ENCODE results near the gene NRN1. TPM values are rescaled to one million over a fixed set of nuclear protein-coding genes. Genes with fewer than 3 reads are reported as not detected.

NRN1 gene
- total RNA-seq (2021; ENCODE audit: unreplicated experiment) (0.18 TPM), Bru-seq, nascent RNA (not detected), BruChase-seq, experiment 1, labeled RNA remaining after a 2-hour chase (not detected), BruChase-seq, experiment 2, labeled RNA remaining after a 6-hour chase (not detected)
- polyA plus RNA-seq (2012; ENCODE audit: insufficient read length): not detected
- long read RNA-seq: 0 reads

GRCh38 chr6:6006428-6007365 lies at the start of gene NRN1:
NRN1 (minus strand) TSS chr6:6006925; CDS start chr6:6006749, 176 bp downstream.
- no peaks in the 10 kb centered on the region for H3K36me3 ChIP-seq (ENCODE audit: control insufficient read depth, insufficient read depth, low read length)
- BruUV-seq (replicated peaks): no TSS peak
- H3K27ac ChIP-seq (ENCODE audit: low read length): no peak within 1 kb of the TSS
- intact Hi-C loops (cut with micrococcal nuclease; ENCODE audit: unreplicated experiment) (no loop called here), in situ Hi-C loops (cut with HindIII; ENCODE audit: low pct_unique_long_range_greater_than_20kb, low sequenced_read_pairs) (no loop called here)
- H3K9me3 ChIP-seq (ENCODE audit: control insufficient read depth, insufficient read depth, low read depth, low read length): no peaks in the 10 kb centered on the region
- ATAC-seq (no peak), DNase-seq (ENCODE audit: low read depth, low spot score) (no peak)
- CTCF ChIA-PET: interaction anchor here (0.6 kb wide), 1 partner anchor 78 kb away, joined by 3 read pairs; no protein-coding TSS in a partner anchor
- peaks cover 12% of the 10 kb centered on the region for H3K4me1 ChIP-seq (ENCODE audit: control insufficient read depth, insufficient read depth, low read length)
- peak within 1 kb of the TSS; percentile 30 to 51 for H3K4me3 ChIP-seq (ENCODE audit: low read depth in 2 of 2, low read length in 2 of 2)
- TF ChIP-seq POLR2AphosphoS5 (IDR thresholded peaks at IDR 0.05; ENCODE audit: low read depth, low read length) (no peak), TCF7L2 (IDR thresholded peaks at IDR 0.05; ENCODE audit: low read depth, low read length) (no peak), CTCF (IDR thresholded peaks at IDR 0.05) (no peak), SIN3A (IDR thresholded peaks at IDR 0.05; ENCODE audit: borderline replicate concordance, insufficient read depth, low read depth, low read length) (no peak)
- TF ChIP-seq, protein P1, sequence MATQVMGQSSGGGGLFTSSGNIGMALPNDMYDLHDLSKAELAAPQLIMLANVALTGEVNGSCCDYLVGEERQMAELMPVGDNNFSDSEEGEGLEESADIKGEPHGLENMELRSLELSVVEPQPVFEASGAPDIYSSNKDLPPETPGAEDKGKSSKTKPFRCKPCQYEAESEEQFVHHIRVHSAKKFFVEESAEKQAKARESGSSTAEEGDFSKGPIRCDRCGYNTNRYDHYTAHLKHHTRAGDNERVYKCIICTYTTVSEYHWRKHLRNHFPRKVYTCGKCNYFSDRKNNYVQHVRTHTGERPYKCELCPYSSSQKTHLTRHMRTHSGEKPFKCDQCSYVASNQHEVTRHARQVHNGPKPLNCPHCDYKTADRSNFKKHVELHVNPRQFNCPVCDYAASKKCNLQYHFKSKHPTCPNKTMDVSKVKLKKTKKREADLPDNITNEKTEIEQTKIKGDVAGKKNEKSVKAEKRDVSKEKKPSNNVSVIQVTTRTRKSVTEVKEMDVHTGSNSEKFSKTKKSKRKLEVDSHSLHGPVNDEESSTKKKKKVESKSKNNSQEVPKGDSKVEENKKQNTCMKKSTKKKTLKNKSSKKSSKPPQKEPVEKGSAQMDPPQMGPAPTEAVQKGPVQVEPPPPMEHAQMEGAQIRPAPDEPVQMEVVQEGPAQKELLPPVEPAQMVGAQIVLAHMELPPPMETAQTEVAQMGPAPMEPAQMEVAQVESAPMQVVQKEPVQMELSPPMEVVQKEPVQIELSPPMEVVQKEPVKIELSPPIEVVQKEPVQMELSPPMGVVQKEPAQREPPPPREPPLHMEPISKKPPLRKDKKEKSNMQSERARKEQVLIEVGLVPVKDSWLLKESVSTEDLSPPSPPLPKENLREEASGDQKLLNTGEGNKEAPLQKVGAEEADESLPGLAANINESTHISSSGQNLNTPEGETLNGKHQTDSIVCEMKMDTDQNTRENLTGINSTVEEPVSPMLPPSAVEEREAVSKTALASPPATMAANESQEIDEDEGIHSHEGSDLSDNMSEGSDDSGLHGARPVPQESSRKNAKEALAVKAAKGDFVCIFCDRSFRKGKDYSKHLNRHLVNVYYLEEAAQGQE (IDR thresholded peaks at IDR 0.05; ENCODE audit: insufficient read depth in 1 of 2, low read depth in 2 of 2, low read length in 1 of 2): no peak
- POLR2A ChIA-PET: no interaction called here
- peaks cover 34% of the 10 kb centered on the region for H3K27me3 ChIP-seq (ENCODE audit: control insufficient read depth, insufficient read depth, low read length)

GRCh38 chr6:6052216-6052615 lies 45.5 kb upstream of the NRN1 start:
- no peak overlapping the region for H3K27ac ChIP-seq (ENCODE audit: low read length)
- ChIA-PET CTCF (no interaction called here), POLR2A (no interaction called here)
- peaks cover 19% of the 10 kb centered on the region for H3K27me3 ChIP-seq (ENCODE audit: control insufficient read depth, insufficient read depth, low read length)
- peaks cover 3% of the 10 kb centered on the region; the same call in 1 of the 2 replicates for H3K9me3 ChIP-seq (ENCODE audit: control insufficient read depth, insufficient read depth, low read depth, low read length)
- H3K36me3 ChIP-seq (ENCODE audit: control insufficient read depth, insufficient read depth, low read length): no peaks in the 10 kb centered on the region
- in situ Hi-C loops (cut with HindIII; ENCODE audit: low pct_unique_long_range_greater_than_20kb, low sequenced_read_pairs) (no loop called here), intact Hi-C loops (cut with micrococcal nuclease; ENCODE audit: unreplicated experiment) (loop anchor here (10.0 kb wide), 2 partner anchors 173 to 263 kb away; no protein-coding TSS in a partner anchor)
- H3K4me3 ChIP-seq (ENCODE audit: low read depth in 2 of 2, low read length in 2 of 2): no peak overlapping the region
- H3K4me1 ChIP-seq (ENCODE audit: control insufficient read depth, insufficient read depth, low read length): no peaks in the 10 kb centered on the region
- no TSS peak for BruUV-seq (replicated peaks)
- TF ChIP-seq POLR2AphosphoS5 (IDR thresholded peaks at IDR 0.05; ENCODE audit: low read depth, low read length) (no peak), SIN3A (IDR thresholded peaks at IDR 0.05; ENCODE audit: borderline replicate concordance, insufficient read depth, low read depth, low read length) (no peak), TCF7L2 (IDR thresholded peaks at IDR 0.05; ENCODE audit: low read depth, low read length) (no peak), CTCF (IDR thresholded peaks at IDR 0.05) (no peak)
- TF ChIP-seq, protein P1 (IDR thresholded peaks at IDR 0.05; ENCODE audit: insufficient read depth in 1 of 2, low read depth in 2 of 2, low read length in 1 of 2): no peak
- ATAC-seq: no peak
- no peak for DNase-seq (ENCODE audit: low read depth, low spot score)
